ENCODE measurements around the gene ASF1B. TPM values are rescaled to one million over a fixed set of nuclear protein-coding genes. Genes with fewer than 3 reads are reported as not detected.
"Not testable (repeated sequence)": the region's sequence is repeated elsewhere in the genome, so short reads cannot be mapped to it uniquely, and the experiment has no call there.

ASF1B gene
- total RNA-seq, 6 donors from 2014 or later: 1.2 to 4.9 (median 3.0) TPM

GRCh38 chr19:14181906-14182305 is 45.5 kb upstream of the ASF1B start:
- DNase-seq (no peak), ATAC-seq (ENCODE audit: low FRiP score in 2 of 2) (no peak)
- H3K4me1 ChIP-seq: no peaks in the 10 kb centered on the region
- peaks cover 0 to 11% (median 5%) of the 10 kb centered on the region in 4 donors for H3K36me3 ChIP-seq
- no peak overlapping the region for H3K4me3 ChIP-seq
- H3K27ac ChIP-seq: no peak overlapping the region
- no peaks in the 10 kb centered on the region for H3K27me3 ChIP-seq
- 95 to 98% methylated on average over 6 of the region's 6 CpGs for WGBS, 2 donors
- no peaks in the 10 kb centered on the region for H3K9me3 ChIP-seq
- TF ChIP-seq POLR2AphosphoS5 (IDR thresholded peaks at IDR 0.05) (no peak), POLR2A (IDR thresholded peaks at IDR 0.05) (no peak), CTCF (IDR thresholded peaks at IDR 0.05) (no peak), EP300 (IDR thresholded peaks at IDR 0.05) (no peak)

- DNase-seq; H3K4me3 ChIP-seq; H3K27ac ChIP-seq; H3K4me1 ChIP-seq; H3K27me3 ChIP-seq; ATAC-seq (ENCODE audit: low FRiP score in 2 of 2); H3K9me3 ChIP-seq: not testable (repeated sequence)
- H3K36me3 ChIP-seq: peaks cover 0 to 18% (median 12%) of the 10 kb centered on the region in 4 donors
- WGBS, 2 donors: 87 to 91% methylated on average over 10 to 12 of the region's 12 CpGs
Observed at GRCh38 chr19:14181199-14181598, 44.8 kb upstream of the ASF1B start.

- Histone ChIP-seq H3K4me1 (no peaks in the 10 kb centered on the region), H3K36me3 (peaks cover 2 to 35% (median 19%) of the 10 kb centered on the region in 4 donors), H3K9me3 (no peaks in the 10 kb centered on the region), H3K27me3 (no peaks in the 10 kb centered on the region), H3K27ac (no peak overlapping the region), H3K4me3 (no peak overlapping the region)
- TF ChIP-seq EP300 (IDR thresholded peaks at IDR 0.05) (no peak), CTCF (IDR thresholded peaks at IDR 0.05) (no peak), POLR2A (IDR thresholded peaks at IDR 0.05) (no peak), POLR2AphosphoS5 (IDR thresholded peaks at IDR 0.05) (no peak)
- 86 to 90% methylated on average over 3 to 5 of the region's 23 CpGs for WGBS, 2 donors
- DNase-seq (peak in 1 of 2 donors; percentile 79), ATAC-seq (ENCODE audit: low FRiP score in 2 of 2) (no peak)
Observed at GRCh38 chr19:14177496-14178074, 41.2 kb upstream of the ASF1B start.

GRCh38 chr19:14175351-14175792 is 39.0 kb upstream of the ASF1B start:
- ATAC-seq (ENCODE audit: low FRiP score in 2 of 2): no peak
- 83 to 93% methylated on average over 6 of the region's 6 CpGs for WGBS, 2 donors
- TF ChIP-seq POLR2AphosphoS5 (IDR thresholded peaks at IDR 0.05) (no peak), EP300 (IDR thresholded peaks at IDR 0.05) (no peak), CTCF (IDR thresholded peaks at IDR 0.05) (no peak), POLR2A (IDR thresholded peaks at IDR 0.05) (no peak)

GRCh38 chr19:14174883-14175282 is 38.5 kb upstream of the ASF1B start:
- DNase-seq (no peak), ATAC-seq (ENCODE audit: low FRiP score in 2 of 2) (no peak)
- Histone ChIP-seq H3K27me3 (no peaks in the 10 kb centered on the region), H3K4me1 (no peaks in the 10 kb centered on the region), H3K27ac (no peak overlapping the region), H3K36me3 (peaks cover 3 to 61% (median 38%) of the 10 kb centered on the region in 4 donors), H3K4me3 (no peak overlapping the region), H3K9me3 (no peaks in the 10 kb centered on the region)
- 95 to 99% methylated on average over 9 of the region's 9 CpGs for WGBS, 2 donors
- TF ChIP-seq EP300 (IDR thresholded peaks at IDR 0.05): no peak
- TF ChIP-seq POLR2AphosphoS5 (IDR thresholded peaks at IDR 0.05): no peak

More at GRCh38 chr19:14175351-14175792, 39.0 kb upstream of the ASF1B start:
- Histone ChIP-seq H3K4me3 (no peak overlapping the region), H3K27me3 (no peaks in the 10 kb centered on the region), H3K27ac (no peak overlapping the region), H3K36me3 (peaks cover 2 to 57% (median 33%) of the 10 kb centered on the region in 4 donors), H3K4me1 (no peaks in the 10 kb centered on the region), H3K9me3 (no peaks in the 10 kb centered on the region)
- no peak for DNase-seq

GRCh38 chr19:14168993-14169392 is 32.6 kb upstream of the ASF1B start:
- H3K9me3 ChIP-seq: no peaks in the 10 kb centered on the region
- no peaks in the 10 kb centered on the region for H3K27me3 ChIP-seq
- no peak for DNase-seq
- peaks cover 16 to 25% (median 21%) of the 10 kb centered on the region in 4 donors for H3K4me1 ChIP-seq
- TF ChIP-seq POLR2A (IDR thresholded peaks at IDR 0.05) (no peak), CTCF (IDR thresholded peaks at IDR 0.05) (no peak), POLR2AphosphoS5 (IDR thresholded peaks at IDR 0.05) (no peak), EP300 (IDR thresholded peaks at IDR 0.05) (no peak)
- ATAC-seq (ENCODE audit: low FRiP score in 2 of 2): no peak
- no peak overlapping the region for H3K27ac ChIP-seq
- no peak overlapping the region for H3K4me3 ChIP-seq
- H3K36me3 ChIP-seq: peaks cover 7 to 51% (median 25%) of the 10 kb centered on the region in 4 donors
- WGBS, 2 donors: 93 to 95% methylated on average over 5 to 12 of the region's 12 CpGs

Measured in upper lobe of left lung (tissue), 6 donors.